Aortic smooth muscle cell (primary cell): ENCODE data around the gene PIGX. TPM values are rescaled to one million over a fixed set of nuclear protein-coding genes. Genes with fewer than 3 reads are reported as not detected.

ENCODE experiments used
- total RNA-seq: library from RNA; depleted of rRNA; stranded (reverse); fragments of >200 nt; gene quantifications from 2 replicates; pipeline ENCODE4 v1.2.3, GENCODE V29; 2014

Gene PIGX
- 27.1 and 28.8 TPM in 2 replicates for total RNA-seq

GRCh38 chr3:196711838-196712513 is at the start of gene PIGX, which contains the start of gene CEP19:
Gene PIGX, plus strand, starts transcription at chr3:196712377.
Gene CEP19, minus strand, starts transcription at chr3:196712250. Its CDS starts 3,593 bp downstream, at chr3:196708657.

DNA sequence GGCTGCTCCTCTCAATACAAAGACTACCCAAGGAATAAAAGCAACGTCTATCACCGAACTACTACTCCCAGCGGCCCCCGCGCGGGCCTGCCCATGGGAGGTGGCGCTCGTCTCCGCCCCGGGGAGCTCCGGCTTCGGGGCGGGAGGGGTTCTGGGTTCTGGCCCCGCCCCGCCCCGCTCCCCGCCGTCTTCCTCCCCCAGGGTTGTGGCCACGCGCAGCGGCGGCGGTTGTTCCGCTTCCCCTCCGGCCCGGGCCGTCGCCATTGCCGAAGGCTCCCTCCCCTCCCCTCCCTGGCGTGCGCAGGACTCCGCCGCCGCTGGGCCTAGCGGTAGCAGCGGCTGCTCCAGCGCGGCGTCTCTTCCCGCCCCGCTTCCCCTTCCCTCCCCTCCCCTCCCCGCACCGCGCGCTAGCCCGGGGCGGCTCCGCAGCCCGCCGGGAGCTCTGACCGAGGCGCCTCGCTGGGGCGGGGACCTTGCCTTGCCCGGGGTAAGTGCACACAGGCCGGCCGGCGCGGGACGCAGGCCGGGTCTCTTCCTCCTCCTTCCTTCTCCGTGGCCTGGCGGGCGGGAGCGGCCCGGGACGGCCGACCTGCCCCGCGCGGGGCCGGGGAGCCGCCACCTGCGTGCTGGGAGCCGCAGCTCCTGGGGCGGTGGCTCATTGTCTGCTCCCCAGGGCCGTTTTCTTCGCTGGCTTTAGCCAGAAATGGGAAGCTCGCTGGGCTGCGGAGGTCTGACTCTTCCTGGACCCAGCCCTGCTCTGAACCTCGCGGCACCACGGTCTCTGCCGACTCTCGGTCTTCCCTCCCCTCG is 27.7 kb downstream of the PIGX start, which contains the start of gene PAK2:
PAK2 (plus strand) TSS at position 187 of the 810 bp plus-strand sequence. CDS start 42,790 bp downstream, outside the sequence.

Other genes starting within 250 kb of the PIGX start
- 17.4 and 22.2 TPM in 2 replicates for gene RNF168, start 208.6 kb upstream of the PIGX start, total RNA-seq
- gene SMCO1, start 197.0 kb upstream of the PIGX start, total RNA-seq = not detected in 2 replicates
- 7.5 and 10.0 TPM in 2 replicates for gene WDR53, start 143.8 kb upstream of the PIGX start, total RNA-seq
- 7.1 and 8.7 TPM in 2 replicates for gene FBXO45, start 143.7 kb upstream of the PIGX start, total RNA-seq
- gene NRROS, start 72.7 kb upstream of the PIGX start, total RNA-seq = 2.9 and 3.5 TPM in 2 replicates
- gene CEP19, start 127 bp upstream of the PIGX start, total RNA-seq = 3.3 and 3.7 TPM in 2 replicates
- 38.0 and 68.6 TPM in 2 replicates for gene PAK2, start 27.5 kb downstream of the PIGX start, total RNA-seq
- 42.0 and 42.8 TPM in 2 replicates for gene SENP5, start 155.5 kb downstream of the PIGX start, total RNA-seq
- gene NCBP2, start 230.2 kb downstream of the PIGX start, total RNA-seq = 64.5 and 68.2 TPM in 2 replicates